SU-DHL-6 (cell line): ENCODE results near the gene P2RY6.

Experiments used
- CTCF ChIP-seq: fragments of 200-600 bp; sonication (generic); IDR thresholded peaks from one replicate; pipeline ENCODE4 v1.5.1; 2017; ENCODE audit warnings: antibody characterized with exemption, mild to moderate bottlenecking, low read length, moderate library complexity; ENCODE audit not compliant: insufficient read depth, poor library complexity, severe bottlenecking
- EZH2phosphoT487 ChIP-seq: fragments of 200-600 bp; sonication (generic), shearing (Covaris generic); conservative IDR thresholded peaks from 2 replicates; pipeline ENCODE4 v1.6.1; 2018; ENCODE audit warnings: mild to moderate bottlenecking, antibody characterized with exemption, low read length, moderate library complexity, mixed read lengths

DNA sequence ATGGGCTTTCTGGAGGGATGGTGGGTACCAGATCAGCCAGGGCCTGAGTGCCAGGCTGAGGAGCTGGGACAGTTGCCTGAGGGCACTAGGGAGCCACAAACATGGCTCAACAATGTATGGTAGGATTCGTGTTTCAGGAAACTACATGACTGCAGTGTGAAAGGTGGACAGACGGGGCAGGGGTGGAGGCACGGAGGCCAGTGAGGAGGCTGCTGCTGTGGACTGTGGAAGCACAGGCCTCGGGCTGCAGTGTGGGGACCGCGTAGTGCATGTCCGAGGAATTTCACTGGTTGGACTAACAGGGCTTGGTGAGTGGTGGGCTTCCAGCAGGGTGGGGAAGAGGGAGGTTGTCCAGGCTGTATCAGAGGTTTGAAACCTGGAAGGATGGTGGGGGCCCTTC is 46.3 kb upstream of the P2RY6 start:
- TF ChIP-seq CTCF (no peak), EZH2phosphoT487 (no peak)
